K562 (cell line): ENCODE data around the gene PRKD1. TPM values are rescaled to one million over a fixed set of nuclear protein-coding genes. Genes with fewer than 3 reads are reported as not detected.

ENCODE experiments used
- ATAC-seq: fragments of 200-7000 bp; cut with Tn5 transposase; 3 replicates; pipeline ENCODE4 v1.9.1; 2020; ENCODE audit warnings: moderate library complexity
- BruUV-seq: library from RNA; stranded (reverse); fragments of 400-500 nt; replicated peaks from 2 replicates; lab custom pipeline; 2021; lab: Mats Ljungman, UMichigan
- CTCF ChIA-PET: fragments of 300-600 bp; formaldehyde crosslinking; extraction: SDS; loops from one replicate; lab custom pipeline; 2021; ENCODE audit warnings: low intra/inter-chr PET ratio; lab: Yijun Ruan, JAX
- POLR2A ChIA-PET: fragments of 300-600, 350-650 bp; sonication (Branson Sonifier 250); formaldehyde crosslinking; extraction: SDS; loops from one replicate; lab custom pipeline; 2021; ENCODE audit warnings: antibody characterized with exemption, inconsistent platforms; lab: Yijun Ruan, JAX
- DNase-seq, 4 experiments: peaks; one replicate each; pipeline versions ENCODE4 v3.0.0 to v3.0.0-alpha.2; 2011 to 2018; ENCODE audit warnings: low spot score in 3 of 4, mixed read lengths in 3 of 4; ENCODE audit errors: extremely low read depth in 1 of 4
- FAIRE-seq: peaks from 2 replicates; lab custom pipeline; 2011; peaks lifted over from hg19 to GRCh38; lab: Jason Lieb, UNC
- H2AFZ ChIP-seq: 2 replicates; pipeline ENCODE4 v1.6.0; 2011; ENCODE audit warnings: low read depth, low read length, control low read depth, inconsistent platforms
- H3K27ac ChIP-seq: fragments of 200-600 bp; 3 replicates; pipeline ENCODE4 v1.8.0; 2011; ENCODE audit warnings: low read depth, mild to moderate bottlenecking, control low read depth, inconsistent platforms, low read length, moderate library complexity, mixed read lengths; ENCODE audit errors: extremely low read depth
- H3K27me3 ChIP-seq, 2 experiments: fragments of 300-600 bp in 1 of 2; 2 replicates in 1 of 2; 3 replicates in 1 of 2; pipeline versions ENCODE4 v1.6.0 to v1.8.0; 2011; ENCODE audit warnings: inconsistent platforms in 2 of 2, low read length in 2 of 2, mild to moderate bottlenecking in 1 of 2, mixed read lengths in 1 of 2, moderate library complexity in 1 of 2; ENCODE audit not compliant: control insufficient read depth in 2 of 2, insufficient read depth in 2 of 2
- H3K36me3 ChIP-seq: fragments of 300-600 bp; 3 replicates; pipeline ENCODE4 v1.8.0; 2011; ENCODE audit warnings: mild to moderate bottlenecking, low read length, inconsistent platforms; ENCODE audit not compliant: control insufficient read depth, insufficient read depth
- H3K4me1 ChIP-seq, 2 experiments: fragments of 200-600 bp in 1 of 2; replicated peaks in 1 of 2; 2 replicates in 1 of 2; 3 replicates in 1 of 2; pipeline versions ENCODE4 v1.5.1 to v1.8.0; 2011; ENCODE audit warnings: inconsistent platforms in 2 of 2, low read length in 2 of 2, mild to moderate bottlenecking in 1 of 2, mixed read lengths in 1 of 2, moderate library complexity in 1 of 2; ENCODE audit not compliant: control insufficient read depth in 2 of 2, insufficient read depth in 2 of 2
- H3K4me2 ChIP-seq: 2 replicates; pipeline ENCODE4 v1.6.1; 2011; ENCODE audit warnings: low read length, control low read depth, inconsistent platforms, mixed read lengths; ENCODE audit not compliant: insufficient read depth
- H3K4me3 ChIP-seq: fragments of 200-600 bp; sonication (generic), shearing (Covaris generic); 2 replicates; pipeline ENCODE4 v1.5.1; 2016; ENCODE audit warnings: control low read depth, inconsistent platforms
- H3K79me2 ChIP-seq: fragments of 200-600 bp; 3 replicates; pipeline ENCODE4 v1.8.0; 2011; ENCODE audit warnings: low read length, inconsistent platforms; ENCODE audit not compliant: control insufficient read depth, insufficient read depth
- H3K9ac ChIP-seq, 2 experiments: 2 replicates each; pipeline versions ENCODE4 v1.6.0 to v1.6.1; 2011; ENCODE audit warnings: low read depth in 2 of 2, low read length in 2 of 2, control low read depth in 1 of 2, inconsistent platforms in 1 of 2, mild to moderate bottlenecking in 1 of 2, mixed read lengths in 1 of 2; ENCODE audit not compliant: insufficient read depth in 1 of 2
- H3K9me1 ChIP-seq: one replicate; pipeline ENCODE4 v1.6.0; 2011; ENCODE audit warnings: inconsistent platforms, mild to moderate bottlenecking, low read length, moderate library complexity; ENCODE audit not compliant: control insufficient read depth, insufficient read depth
- H3K9me3 ChIP-seq: replicated peaks from 2 replicates; pipeline ENCODE4 v1.5.1; 2011; ENCODE audit warnings: low read depth, low read length, inconsistent platforms; ENCODE audit not compliant: control insufficient read depth, insufficient read depth
- H4K20me1 ChIP-seq: replicated peaks from 2 replicates; pipeline ENCODE4 v1.6.1; 2011; ENCODE audit warnings: low read length, inconsistent platforms, mixed read lengths; ENCODE audit not compliant: control insufficient read depth, insufficient read depth
- CHCHD3 ChIP-seq: fragments of 250-450 bp; sonication (Bioruptor Pico); IDR thresholded peaks from 2 replicates; pipeline ENCODE4 v2.1.2; 2022; ENCODE audit warnings: mild to moderate bottlenecking
- EP300 ChIP-seq: IDR thresholded peaks from 2 replicates; pipeline ENCODE4 v1.6.1; 2012; ENCODE audit warnings: low read length, improper control_type of control experiment
- MAZ ChIP-seq, 2 experiments: fragments of 450-650 bp in 1 of 2; sonication (generic) in 1 of 2; formaldehyde crosslinking; IDR thresholded peaks in 1 of 2; conservative IDR thresholded peaks in 1 of 2; 2 replicates each; pipeline versions ENCODE4 v1.4.0 to v1.5.0; 2020; ENCODE audit warnings: mild to moderate bottlenecking in 1 of 2, missing genetic modification reagents in 1 of 2
- ZFP1 ChIP-seq: fragments of 450-650 bp; formaldehyde crosslinking; IDR thresholded peaks from 2 replicates; pipeline ENCODE4 v1.4.0; 2020; ENCODE audit warnings: mild to moderate bottlenecking, mixed read lengths
- ZNF134 ChIP-seq: fragments of 250-450 bp; sonication (Bioruptor Pico); conservative IDR thresholded peaks from 2 replicates; pipeline ENCODE4 v1.4.0; 2020
- ZNF175 ChIP-seq: fragments of 200-800 bp; sonication (Bioruptor generic); IDR thresholded peaks from 2 replicates; pipeline ENCODE4 v1.6.1; 2016; ENCODE audit warnings: low read depth, mild to moderate bottlenecking, missing genetic modification characterization, missing compliant biosample characterization
- ZNF584 ChIP-seq: fragments of 200-800 bp; sonication (Bioruptor generic); IDR thresholded peaks from 2 replicates; pipeline ENCODE4 v1.6.1; 2016; ENCODE audit warnings: low read depth, mild to moderate bottlenecking, missing genetic modification characterization, missing compliant biosample characterization
- ZNF707 ChIP-seq: fragments of 250-450 bp; sonication (Bioruptor Pico); conservative IDR thresholded peaks from 2 replicates; pipeline ENCODE4 v1.8.0; 2022; ENCODE audit warnings: inconsistent platforms, mild to moderate bottlenecking, moderate library complexity
- in situ Hi-C: fragments of 300-500 bp; cut with MboI; formaldehyde crosslinking; loops from 4 replicates; pipeline ENCODE4 v1.15.0; 2018; ENCODE audit warnings: inconsistent platforms, mixed read lengths
- intact Hi-C: fragments of 100-400 bp; cut with micrococcal nuclease; formaldehyde crosslinking; loops from 2 replicates; pipeline ENCODE4 v1.14.2; 2022
- polyA plus RNA-seq, 8 experiments: library from polyadenylated mRNA; depleted of rRNA in 4 of 8; stranded (reverse) in 5 of 8; unstranded in 3 of 8; fragments of >200 nt; fragmentation: Nextera tagmentation in 2 of 8; fragmentation: Illumina TruSeq in 1 of 8; extraction: Ambion mirVana in 2 of 8; extraction: Trizol in 1 of 8; gene quantifications; 2 replicates each; pipeline versions ENCODE4 v1.2.1 to v1.2.3, GENCODE V29; 2011 to 2014; ENCODE audit warnings: inconsistent platforms in 1 of 8, missing spikeins in 1 of 8
- total RNA-seq, 7 experiments: library from RNA; depleted of rRNA in 6 of 7; stranded (reverse); fragments of >200 nt in 6 of 7; fragmentation: Illumina TruSeq in 2 of 7; extraction: Trizol in 2 of 7; gene quantifications; 2 replicates each; pipeline versions ENCODE4 v1.2.1 to v1.2.3, GENCODE V29; 2011 to 2021; ENCODE audit warnings: low replicate concordance in 1 of 7
- TF ChIP-seq, protein P1 (sequence below): fragments of 450-650 bp; formaldehyde crosslinking; IDR thresholded peaks from 2 replicates; pipeline ENCODE4 v1.4.0; 2022; ENCODE audit warnings: mild to moderate bottlenecking, moderate library complexity
- TF ChIP-seq, protein P2 (sequence below): fragments of 450-650 bp; IDR thresholded peaks from 2 replicates; pipeline ENCODE4 v1.6.1; 2018; ENCODE audit not compliant: partially characterized antibody

Gene PRKD1
- total and polyA plus RNA-seq, 9 of the 15 experiments (the other 6 are each of a cell fraction or from before 2014, with no cell fraction given), result 0.04 to 0.25 (median 0.13) TPM; not detected in 1

GRCh38 chr14:29709490-29709889 lies 218.2 kb downstream of the PRKD1 start:
- no peak for FAIRE-seq
- no peaks in the 10 kb centered on the region for H3K9me3 ChIP-seq
- peak; percentile 12; the same call in 1 of the 2 replicates for TF ChIP-seq EP300
- no peak for TF ChIP-seq ZNF707 (CRISPR knock-in tag)
- no peak for TF ChIP-seq ZFP1 (CRISPR knock-in tag)
- TF ChIP-seq ZNF584, result peak; percentile 65; the same call in 1 of the 2 replicates
- 0 out of 2 replicates have a peak, but pooled peaks have one; percentile 31 for TF ChIP-seq ZNF175
- TF ChIP-seq, protein P1, sequence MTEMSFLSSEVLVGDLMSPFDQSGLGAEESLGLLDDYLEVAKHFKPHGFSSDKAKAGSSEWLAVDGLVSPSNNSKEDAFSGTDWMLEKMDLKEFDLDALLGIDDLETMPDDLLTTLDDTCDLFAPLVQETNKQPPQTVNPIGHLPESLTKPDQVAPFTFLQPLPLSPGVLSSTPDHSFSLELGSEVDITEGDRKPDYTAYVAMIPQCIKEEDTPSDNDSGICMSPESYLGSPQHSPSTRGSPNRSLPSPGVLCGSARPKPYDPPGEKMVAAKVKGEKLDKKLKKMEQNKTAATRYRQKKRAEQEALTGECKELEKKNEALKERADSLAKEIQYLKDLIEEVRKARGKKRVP (CRISPR knock-in tag), result peak; percentile 71; the same call in 1 of the 2 replicates
- no peak for TF ChIP-seq MAZ (CRISPR knock-in tag; conservative IDR thresholded peaks at IDR 0.05 in 1 of 2, IDR thresholded peaks at IDR 0.05 in 1 of 2)
- no peak for TF ChIP-seq ZNF134 (CRISPR knock-in tag)
- TF ChIP-seq, protein P2, sequence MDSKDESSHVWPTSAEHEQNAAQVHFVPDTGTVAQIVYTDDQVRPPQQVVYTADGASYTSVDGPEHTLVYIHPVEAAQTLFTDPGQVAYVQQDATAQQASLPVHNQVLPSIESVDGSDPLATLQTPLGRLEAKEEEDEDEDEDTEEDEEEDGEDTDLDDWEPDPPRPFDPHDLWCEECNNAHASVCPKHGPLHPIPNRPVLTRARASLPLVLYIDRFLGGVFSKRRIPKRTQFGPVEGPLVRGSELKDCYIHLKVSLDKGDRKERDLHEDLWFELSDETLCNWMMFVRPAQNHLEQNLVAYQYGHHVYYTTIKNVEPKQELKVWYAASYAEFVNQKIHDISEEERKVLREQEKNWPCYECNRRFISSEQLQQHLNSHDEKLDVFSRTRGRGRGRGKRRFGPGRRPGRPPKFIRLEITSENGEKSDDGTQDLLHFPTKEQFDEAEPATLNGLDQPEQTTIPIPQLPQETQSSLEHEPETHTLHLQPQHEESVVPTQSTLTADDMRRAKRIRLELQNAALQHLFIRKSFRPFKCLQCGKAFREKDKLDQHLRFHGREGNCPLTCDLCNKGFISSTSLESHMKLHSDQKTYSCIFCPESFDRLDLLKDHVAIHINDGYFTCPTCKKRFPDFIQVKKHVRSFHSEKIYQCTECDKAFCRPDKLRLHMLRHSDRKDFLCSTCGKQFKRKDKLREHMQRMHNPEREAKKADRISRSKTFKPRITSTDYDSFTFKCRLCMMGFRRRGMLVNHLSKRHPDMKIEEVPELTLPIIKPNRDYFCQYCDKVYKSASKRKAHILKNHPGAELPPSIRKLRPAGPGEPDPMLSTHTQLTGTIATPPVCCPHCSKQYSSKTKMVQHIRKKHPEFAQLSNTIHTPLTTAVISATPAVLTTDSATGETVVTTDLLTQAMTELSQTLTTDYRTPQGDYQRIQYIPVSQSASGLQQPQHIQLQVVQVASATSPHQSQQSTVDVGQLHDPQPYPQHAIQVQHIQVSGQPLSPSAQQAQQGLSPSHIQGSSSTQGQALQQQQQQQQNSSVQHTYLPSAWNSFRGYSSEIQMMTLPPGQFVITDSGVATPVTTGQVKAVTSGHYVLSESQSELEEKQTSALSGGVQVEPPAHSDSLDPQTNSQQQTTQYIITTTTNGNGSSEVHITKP, result peak; percentile 38
- TF ChIP-seq CHCHD3 (CRISPR knock-in tag), result no peak

More at GRCh38 chr14:29709490-29709889, 218.2 kb downstream of the PRKD1 start:
- H3K4me3 ChIP-seq, result no peak overlapping the region
- BruUV-seq, result no TSS peak
- H3K27ac ChIP-seq, result no peak overlapping the region
- no peaks in the 10 kb centered on the region for H3K36me3 ChIP-seq
- H3K79me2 ChIP-seq, result no peaks in the 10 kb centered on the region
- H3K27me3 ChIP-seq, result no peaks in the 10 kb centered on the region
- ChIA-PET POLR2A (no interaction called here), CTCF (interaction anchor here (0.7 kb wide), 1 partner anchor 119 kb away, joined by 3 read pairs; no protein-coding TSS in a partner anchor)
- no peak overlapping the region for H2AFZ ChIP-seq
- H3K4me2 ChIP-seq, result no peak overlapping the region
- ATAC-seq (peak; percentile 53), DNase-seq (no peak)
- H3K9ac ChIP-seq, result no peak overlapping the region
- no peaks in the 10 kb centered on the region for H3K4me1 ChIP-seq
- no peaks in the 10 kb centered on the region for H4K20me1 ChIP-seq
- no peaks in the 10 kb centered on the region for H3K9me1 ChIP-seq
- in situ Hi-C loops (no loop called here), intact Hi-C loops (no loop called here)
